K562 (cell line): Measurements from ENCODE around the gene TEAD3. TPM values are rescaled to one million over a fixed set of nuclear protein-coding genes. Genes with fewer than 3 reads are reported as not detected.

ENCODE experiments used
- BMI1 ChIP-seq: fragments of 150-350 bp; IDR thresholded peaks from 2 replicates; pipeline ENCODE4 v1.6.1; 2014; ENCODE audit warnings: low read length
- CC2D1A ChIP-seq: fragments of 450-650 bp; IDR thresholded peaks from 2 replicates; pipeline ENCODE4 v1.6.1; 2017; ENCODE audit warnings: mild to moderate bottlenecking
- CREB1 ChIP-seq, 2 experiments: sonication (generic) in 1 of 2; formaldehyde crosslinking in 1 of 2; IDR thresholded peaks; 2 replicates each; pipeline versions ENCODE4 v1.6.1 to v1.8.0; 2012 to 2022; ENCODE audit warnings: inconsistent platforms in 1 of 2, mild to moderate bottlenecking in 1 of 2, missing genetic modification reagents in 1 of 2, moderate library complexity in 1 of 2
- ELF2 ChIP-seq: fragments of 250-450 bp; sonication (Bioruptor Pico); IDR thresholded peaks from 2 replicates; pipeline ENCODE4 v1.5.0; 2021; ENCODE audit warnings: mild to moderate bottlenecking
- ESRRB ChIP-seq: fragments of 250-450 bp; sonication (Bioruptor Pico); IDR thresholded peaks from 2 replicates; pipeline ENCODE4 v1.5.0; 2020; ENCODE audit warnings: mild to moderate bottlenecking, moderate library complexity, borderline replicate concordance
- KLF6 ChIP-seq: fragments of 250-450 bp; sonication (Bioruptor Pico); IDR thresholded peaks from 2 replicates; pipeline ENCODE4 v1.4.0; 2020; ENCODE audit warnings: mild to moderate bottlenecking, moderate library complexity, borderline replicate concordance
- MYNN ChIP-seq, 2 experiments: sonication (generic); formaldehyde crosslinking in 1 of 2; IDR thresholded peaks; 2 replicates each; pipeline versions ENCODE4 v1.5.0 to v1.6.1; 2016 to 2020; ENCODE audit warnings: antibody characterized with exemption in 1 of 2, missing genetic modification reagents in 1 of 2
- NCOA6 ChIP-seq: fragments of 450-650 bp; IDR thresholded peaks from 2 replicates; pipeline ENCODE4 v1.6.1; 2017; ENCODE audit warnings: mild to moderate bottlenecking
- NCOR1 ChIP-seq: fragments of 450-650 bp; IDR thresholded peaks from 2 replicates; pipeline ENCODE4 v1.6.1; 2016; ENCODE audit warnings: mild to moderate bottlenecking, moderate library complexity
- NFATC3 ChIP-seq: fragments of 450-650 bp; IDR thresholded peaks from 2 replicates; pipeline ENCODE4 v1.6.1; 2017; ENCODE audit warnings: mild to moderate bottlenecking
- NFIC ChIP-seq: fragments of 450-650 bp; IDR thresholded peaks from 2 replicates; pipeline ENCODE4 v1.6.1; 2017; ENCODE audit warnings: mild to moderate bottlenecking, inconsistent platforms
- NR2C1 ChIP-seq, 2 experiments: fragments of 450-650 bp; IDR thresholded peaks; 2 replicates each; pipeline ENCODE4 v1.6.1; 2017; ENCODE audit warnings: mild to moderate bottlenecking in 2 of 2, antibody characterized with exemption in 1 of 2, inconsistent platforms in 1 of 2, missing compliant biosample characterization in 1 of 2, missing genetic modification characterization in 1 of 2
- POLR2A ChIP-seq: fragments of 450-650 bp; conservative IDR thresholded peaks from 2 replicates; pipeline ENCODE4 v1.6.1; 2016
- POLR2H ChIP-seq: IDR thresholded peaks from 2 replicates; pipeline ENCODE4 v1.6.1; 2016; ENCODE audit warnings: missing genetic modification characterization, low read depth, mild to moderate bottlenecking, control low read depth, missing compliant biosample characterization, moderate library complexity
- PRPF4 ChIP-seq: fragments of 200-400 bp; formaldehyde crosslinking; IDR thresholded peaks from one replicate; pipeline ENCODE4 v1.6.1; 2017; ENCODE audit warnings: low read length, low read depth, mild to moderate bottlenecking; ENCODE audit not compliant: insufficient read depth, poor library complexity, severe bottlenecking
- PTTG1 ChIP-seq: fragments of 450-650 bp; IDR thresholded peaks from 2 replicates; pipeline ENCODE4 v1.6.1; 2016; ENCODE audit warnings: low read depth, mild to moderate bottlenecking, missing genetic modification characterization, missing compliant biosample characterization
- RBFOX2 ChIP-seq: fragments of 200-400 bp; formaldehyde crosslinking; IDR thresholded peaks from 2 replicates; pipeline ENCODE4 v1.6.1; 2017; ENCODE audit warnings: low read depth, mild to moderate bottlenecking, low read length, moderate library complexity
- RBM39 ChIP-seq: fragments of 200-400 bp; formaldehyde crosslinking; optimal IDR thresholded peaks from 2 replicates; pipeline ENCODE3; 2018; ENCODE audit warnings: low read depth, low read length
- SNIP1 ChIP-seq: fragments of 450-650 bp; IDR thresholded peaks from 2 replicates; pipeline ENCODE4 v1.7.1; 2017; ENCODE audit warnings: low read depth, mild to moderate bottlenecking
- SUPT5H ChIP-seq: fragments of 450-650 bp; IDR thresholded peaks from 2 replicates; pipeline ENCODE4 v1.6.1; 2016
- TAL1 ChIP-seq: fragments of 450-650 bp; IDR thresholded peaks from 2 replicates; pipeline ENCODE4 v1.6.1; 2016; ENCODE audit warnings: mild to moderate bottlenecking
- ZNF124 ChIP-seq: sonication (generic); formaldehyde crosslinking; IDR thresholded peaks from 2 replicates; pipeline ENCODE4 v1.8.1; 2022; ENCODE audit warnings: missing genetic modification reagents
- ZNF197 ChIP-seq: fragments of 200-800 bp; sonication (Bioruptor generic); IDR thresholded peaks from 2 replicates; pipeline ENCODE4 v1.6.1; 2016; ENCODE audit warnings: low read depth, missing genetic modification characterization, missing compliant biosample characterization
- ZNF668 ChIP-seq: fragments of 250-450 bp; sonication (Bioruptor Pico); IDR thresholded peaks from 2 replicates; pipeline ENCODE4 v1.8.0; 2022; ENCODE audit warnings: mild to moderate bottlenecking, inconsistent platforms
- ZNF75A ChIP-seq: fragments of 450-650 bp; formaldehyde crosslinking; IDR thresholded peaks from 2 replicates; pipeline ENCODE4 v1.4.0; 2020; ENCODE audit warnings: mild to moderate bottlenecking
- polyA plus RNA-seq, 8 experiments: library from polyadenylated mRNA; depleted of rRNA in 4 of 8; stranded (reverse) in 5 of 8; unstranded in 3 of 8; fragments of >200 nt; fragmentation: Nextera tagmentation in 2 of 8; fragmentation: Illumina TruSeq in 1 of 8; extraction: Ambion mirVana in 2 of 8; extraction: Trizol in 1 of 8; gene quantifications; 2 replicates each; pipeline versions ENCODE4 v1.2.1 to v1.2.3, GENCODE V29; 2011 to 2014; ENCODE audit warnings: inconsistent platforms in 1 of 8, missing spikeins in 1 of 8
- total RNA-seq, 7 experiments: library from RNA; depleted of rRNA in 6 of 7; stranded (reverse); fragments of >200 nt in 6 of 7; fragmentation: Illumina TruSeq in 2 of 7; extraction: Trizol in 2 of 7; gene quantifications; 2 replicates each; pipeline versions ENCODE4 v1.2.1 to v1.2.3, GENCODE V29; 2011 to 2021; ENCODE audit warnings: low replicate concordance in 1 of 7
- TF ChIP-seq, protein P1 (sequence below): fragments of 450-650 bp; IDR thresholded peaks from 2 replicates; pipeline ENCODE4 v1.7.0; 2016; ENCODE audit warnings: borderline replicate concordance
- TF ChIP-seq, protein P2 (sequence below): fragments of 450-650 bp; formaldehyde crosslinking; IDR thresholded peaks from 2 replicates; pipeline ENCODE4 v1.4.0; 2022; ENCODE audit warnings: mild to moderate bottlenecking, moderate library complexity
- TF ChIP-seq, protein P3 (sequence below): fragments of 450-650 bp; IDR thresholded peaks from 2 replicates; pipeline ENCODE4 v1.6.1; 2016; ENCODE audit warnings: low read depth, mild to moderate bottlenecking, moderate library complexity

Gene TEAD3
- total and polyA plus RNA-seq, 9 of the 15 experiments (the other 6 are each of a cell fraction or from before 2014, with no cell fraction given), result 0.63 to 13.2 (median 3.3) TPM

GRCh38 chr6:35471836-35472345, 25.0 kb downstream of the TEAD3 start (continued):
- no peak for TF ChIP-seq KLF6 (CRISPR knock-in tag)
- TF ChIP-seq PRPF4, result no peak
- no peak for TF ChIP-seq ZNF668 (CRISPR knock-in tag)
- TF ChIP-seq ELF2, result 0 out of 2 replicates have a peak, but pooled peaks have one; percentile 17
- no peak for TF ChIP-seq NFIC
- TF ChIP-seq, protein P1, sequence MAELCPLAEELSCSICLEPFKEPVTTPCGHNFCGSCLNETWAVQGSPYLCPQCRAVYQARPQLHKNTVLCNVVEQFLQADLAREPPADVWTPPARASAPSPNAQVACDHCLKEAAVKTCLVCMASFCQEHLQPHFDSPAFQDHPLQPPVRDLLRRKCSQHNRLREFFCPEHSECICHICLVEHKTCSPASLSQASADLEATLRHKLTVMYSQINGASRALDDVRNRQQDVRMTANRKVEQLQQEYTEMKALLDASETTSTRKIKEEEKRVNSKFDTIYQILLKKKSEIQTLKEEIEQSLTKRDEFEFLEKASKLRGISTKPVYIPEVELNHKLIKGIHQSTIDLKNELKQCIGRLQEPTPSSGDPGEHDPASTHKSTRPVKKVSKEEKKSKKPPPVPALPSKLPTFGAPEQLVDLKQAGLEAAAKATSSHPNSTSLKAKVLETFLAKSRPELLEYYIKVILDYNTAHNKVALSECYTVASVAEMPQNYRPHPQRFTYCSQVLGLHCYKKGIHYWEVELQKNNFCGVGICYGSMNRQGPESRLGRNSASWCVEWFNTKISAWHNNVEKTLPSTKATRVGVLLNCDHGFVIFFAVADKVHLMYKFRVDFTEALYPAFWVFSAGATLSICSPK, result no peak
- no peak for TF ChIP-seq ESRRB (CRISPR knock-in tag)
- no peak for TF ChIP-seq PTTG1 (tag)
- no peak for TF ChIP-seq NCOA6
- TF ChIP-seq ZNF75A (CRISPR knock-in tag), result no peak
- peak; percentile 39 for TF ChIP-seq RBFOX2
- TF ChIP-seq, protein P2, sequence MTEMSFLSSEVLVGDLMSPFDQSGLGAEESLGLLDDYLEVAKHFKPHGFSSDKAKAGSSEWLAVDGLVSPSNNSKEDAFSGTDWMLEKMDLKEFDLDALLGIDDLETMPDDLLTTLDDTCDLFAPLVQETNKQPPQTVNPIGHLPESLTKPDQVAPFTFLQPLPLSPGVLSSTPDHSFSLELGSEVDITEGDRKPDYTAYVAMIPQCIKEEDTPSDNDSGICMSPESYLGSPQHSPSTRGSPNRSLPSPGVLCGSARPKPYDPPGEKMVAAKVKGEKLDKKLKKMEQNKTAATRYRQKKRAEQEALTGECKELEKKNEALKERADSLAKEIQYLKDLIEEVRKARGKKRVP (CRISPR knock-in tag), result peak; percentile 43; the same call in 1 of the 2 replicates
- no peak for TF ChIP-seq CC2D1A
- TF ChIP-seq MYNN (IDR thresholded peaks at IDR 0.05), result peak; percentile 74; the same call in 1 of the 2 replicates
- TF ChIP-seq MYNN (CRISPR knock-in tag; IDR thresholded peaks at IDR 0.05), result no peak
- TF ChIP-seq, protein P3, sequence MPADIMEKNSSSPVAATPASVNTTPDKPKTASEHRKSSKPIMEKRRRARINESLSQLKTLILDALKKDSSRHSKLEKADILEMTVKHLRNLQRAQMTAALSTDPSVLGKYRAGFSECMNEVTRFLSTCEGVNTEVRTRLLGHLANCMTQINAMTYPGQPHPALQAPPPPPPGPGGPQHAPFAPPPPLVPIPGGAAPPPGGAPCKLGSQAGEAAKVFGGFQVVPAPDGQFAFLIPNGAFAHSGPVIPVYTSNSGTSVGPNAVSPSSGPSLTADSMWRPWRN, result 0 out of 2 replicates have a peak, but pooled peaks have one; percentile 20
- TF ChIP-seq ZNF197, result no peak
- no peak for TF ChIP-seq ZNF124 (CRISPR knock-in tag)
- 0 out of 2 replicates have a peak, but pooled peaks have one; percentile 0 for TF ChIP-seq POLR2H
- TF ChIP-seq TAL1, result no peak
- TF ChIP-seq SNIP1, result no peak
- no peak for TF ChIP-seq BMI1
- no peak for TF ChIP-seq CREB1 (IDR thresholded peaks at IDR 0.05)
- TF ChIP-seq CREB1 (CRISPR knock-in tag; IDR thresholded peaks at IDR 0.05), result no peak
- no peak for TF ChIP-seq RBM39
- TF ChIP-seq SUPT5H, result peak; percentile 46
- no peak for TF ChIP-seq NR2C1 (IDR thresholded peaks at IDR 0.05)
- no peak for TF ChIP-seq NR2C1 (tag; IDR thresholded peaks at IDR 0.05)
- no peak for TF ChIP-seq NCOR1
- TF ChIP-seq POLR2A, result peak; percentile 68
- no peak for TF ChIP-seq NFATC3
